HCT116 (cell line): ENCODE measurements around the gene MADD. TPM values are rescaled to one million over a fixed set of nuclear protein-coding genes. Genes with fewer than 3 reads are reported as not detected.

Source experiments
- ATAC-seq: fragments of 200-7000 bp; cut with Tn5 transposase; 2 replicates; pipeline ENCODE4 v1.9.1; 2020; ENCODE audit warnings: mild to moderate bottlenecking, moderate library complexity
- BruUV-seq: library from RNA; stranded (reverse); fragments of 400-500 nt; replicated peaks from 2 replicates; lab custom pipeline; 2021; lab: Mats Ljungman, UMichigan
- CTCF ChIA-PET: fragments of 300-600 bp; sonication (Branson Sonifier 250); formaldehyde crosslinking; loops from one replicate; lab custom pipeline; 2021; ENCODE audit warnings: antibody characterized with exemption; lab: Charles Lee
- POLR2A ChIA-PET: fragments of 300-600, 350-600 bp; sonication (Branson Sonifier 250); formaldehyde crosslinking; loops from one replicate; lab custom pipeline; 2021; ENCODE audit warnings: antibody characterized with exemption; lab: Charles Lee
- RAD21 ChIA-PET, 2 experiments: fragments of 300-600 bp; sonication (Branson Sonifier 250); formaldehyde crosslinking; loops; one replicate each; lab custom pipeline; 2023; ENCODE audit warnings: low total read pairs in 2 of 2; ENCODE audit not compliant: uncharacterized antibody in 2 of 2, unreplicated experiment in 2 of 2, low non-redundant PET in 1 of 2; lab: Charles Lee
- DNase-seq: peaks from one replicate; pipeline ENCODE4 v3.0.0-alpha.2; 2010; ENCODE audit warnings: low read depth, low spot score
- H2AFZ ChIP-seq: fragments of 200-600 bp; shearing (Covaris generic), sonication (generic); 2 replicates; pipeline ENCODE4 v1.6.1; 2017; ENCODE audit warnings: low read depth, mixed run types, mixed read lengths, antibody characterized with exemption, low read length; ENCODE audit not compliant: poor library complexity, severe bottlenecking
- H3K27ac ChIP-seq: 2 replicates; pipeline ENCODE4 v1.5.1; 2012; ENCODE audit warnings: low read depth, low read length
- H3K27me3 ChIP-seq: fragments of 200-600 bp; sonication (generic); 2 replicates; pipeline ENCODE4 v1.6.1; 2016; ENCODE audit warnings: mixed run types, low read length, mixed read lengths; ENCODE audit not compliant: insufficient read depth
- H3K36me3 ChIP-seq, 2 experiments: fragments of 200-500 bp in 1 of 2; fragments of 200-600 bp in 1 of 2; sonication (Bioruptor generic) in 1 of 2; sonication (generic) in 1 of 2; 2 replicates each; pipeline versions ENCODE4 v1.5.1 to v1.6.1; 2014 to 2016; ENCODE audit warnings: low read length in 2 of 2, inconsistent platforms in 1 of 2, mixed read lengths in 1 of 2, mixed run types in 1 of 2; ENCODE audit not compliant: insufficient read depth in 2 of 2, control insufficient read depth in 1 of 2
- H3K4me1 ChIP-seq, 2 experiments: fragments of 200-600 bp in 1 of 2; sonication (generic) in 1 of 2; 2 replicates each; pipeline versions ENCODE4 v1.5.1 to v1.6.1; 2012 to 2017; ENCODE audit warnings: low read length in 2 of 2, inconsistent platforms in 1 of 2, mild to moderate bottlenecking in 1 of 2, mixed read lengths in 1 of 2, mixed run types in 1 of 2, moderate library complexity in 1 of 2; ENCODE audit not compliant: insufficient read depth in 2 of 2, control insufficient read depth in 1 of 2
- H3K4me2 ChIP-seq: fragments of 200-600 bp; sonication (generic); 2 replicates; pipeline ENCODE4 v1.6.1; 2017; ENCODE audit warnings: mixed run types, low read length, mixed read lengths
- H3K4me3 ChIP-seq, 2 experiments: fragments of 200-600 bp in 1 of 2; sonication (generic) in 1 of 2; replicated peaks in 1 of 2; 2 replicates each; pipeline ENCODE4 v1.5.1; 2011 to 2016; ENCODE audit warnings: low read length in 2 of 2, control low read depth in 1 of 2, low read depth in 1 of 2, mild to moderate bottlenecking in 1 of 2, mixed read lengths in 1 of 2, mixed run types in 1 of 2
- H3K79me2 ChIP-seq: fragments of 200-600 bp; sonication (generic); 2 replicates; pipeline ENCODE4 v1.6.1; 2017; ENCODE audit warnings: mild to moderate bottlenecking, mixed run types, low read length, moderate library complexity, mixed read lengths; ENCODE audit not compliant: insufficient read depth
- H3K9ac ChIP-seq: fragments of 200-600 bp; sonication (generic); 2 replicates; pipeline ENCODE4 v1.6.1; 2016; ENCODE audit warnings: low read length, mixed read lengths
- H3K9me2 ChIP-seq: fragments of 200-600 bp; sonication (generic), shearing (Covaris generic); 2 replicates; pipeline ENCODE4 v1.6.1; 2017; ENCODE audit warnings: mixed run types, mild to moderate bottlenecking, moderate library complexity; ENCODE audit not compliant: insufficient read depth
- H3K9me3 ChIP-seq, 2 experiments: fragments of 200-500 bp in 1 of 2; fragments of 200-600 bp in 1 of 2; sonication (Bioruptor generic) in 1 of 2; sonication (generic) in 1 of 2; 2 replicates each; pipeline ENCODE4 v1.6.1; 2014 to 2017; ENCODE audit warnings: low read length in 2 of 2, mixed read lengths in 2 of 2, inconsistent platforms in 1 of 2, low read depth in 1 of 2, mild to moderate bottlenecking in 1 of 2, mixed run types in 1 of 2, moderate library complexity in 1 of 2; ENCODE audit not compliant: control insufficient read depth in 1 of 2, insufficient read depth in 1 of 2
- H4K20me1 ChIP-seq: fragments of 200-600 bp; sonication (generic), shearing (Covaris generic); 2 replicates; pipeline ENCODE4 v1.6.1; 2017; ENCODE audit warnings: mixed run types, mild to moderate bottlenecking, moderate library complexity; ENCODE audit not compliant: insufficient read depth
- CBX3 ChIP-seq: IDR thresholded peaks from 2 replicates; pipeline ENCODE4 v1.6.1; 2012; ENCODE audit warnings: low read depth
- CEBPB ChIP-seq: IDR thresholded peaks from 2 replicates; pipeline ENCODE4 v1.6.1; 2012; ENCODE audit warnings: low read depth
- EGR1 ChIP-seq: IDR thresholded peaks from 2 replicates; pipeline ENCODE4 v1.6.1; 2012; ENCODE audit warnings: low read depth
- ELF1 ChIP-seq: IDR thresholded peaks from 2 replicates; pipeline ENCODE4 v1.6.1; 2012; ENCODE audit warnings: low read depth, borderline replicate concordance
- EZH2 ChIP-seq: fragments of 200-600 bp; sonication (generic); IDR thresholded peaks from 2 replicates; pipeline ENCODE4 v1.6.1; 2017; ENCODE audit warnings: antibody characterized with exemption, mixed run types
- EZH2phosphoT487 ChIP-seq: fragments of 200-600 bp; IDR thresholded peaks from 2 replicates; pipeline ENCODE4 v1.6.1; 2018; ENCODE audit warnings: antibody characterized with exemption, borderline replicate concordance
- FOSL1 ChIP-seq: IDR thresholded peaks from 2 replicates; pipeline ENCODE4 v1.6.1; 2012; ENCODE audit warnings: low read depth
- JUND ChIP-seq: IDR thresholded peaks from 2 replicates; pipeline ENCODE4 v1.6.1; 2012
- POLR2A ChIP-seq: IDR thresholded peaks from 2 replicates; pipeline ENCODE4 v1.7.0; 2011; ENCODE audit warnings: borderline replicate concordance; ENCODE audit not compliant: insufficient read depth, insufficient read length; ENCODE audit errors: extremely low read depth
- RAD21 ChIP-seq: IDR thresholded peaks from 2 replicates; pipeline ENCODE4 v1.6.1; 2012; ENCODE audit warnings: low read depth, mild to moderate bottlenecking
- SIN3A ChIP-seq: IDR thresholded peaks from 2 replicates; pipeline ENCODE4 v1.6.1; 2012; ENCODE audit warnings: low read depth
- SP1 ChIP-seq: IDR thresholded peaks from 2 replicates; pipeline ENCODE4 v1.6.1; 2012; ENCODE audit warnings: low read depth
- SRF ChIP-seq: IDR thresholded peaks from 2 replicates; pipeline ENCODE4 v1.6.1; 2012; ENCODE audit warnings: low read depth
- TCF7L2 ChIP-seq: IDR thresholded peaks from 2 replicates; pipeline ENCODE4 v1.7.0; 2011; ENCODE audit warnings: borderline replicate concordance, inconsistent platforms; ENCODE audit not compliant: insufficient read depth, insufficient read length; ENCODE audit errors: extremely low read depth
- YY1 ChIP-seq: IDR thresholded peaks from 2 replicates; pipeline ENCODE4 v1.6.1; 2011; ENCODE audit warnings: low read length, low read depth, moderate library complexity, mild to moderate bottlenecking; ENCODE audit not compliant: insufficient replicate concordance; ENCODE audit errors: extremely low read depth
- ZFX ChIP-seq: fragments of 450-650 bp; IDR thresholded peaks from 2 replicates; pipeline ENCODE4 v1.6.1; 2017
- ZNF274 ChIP-seq: fragments of 200-500 bp; sonication (Bioruptor generic); IDR thresholded peaks from 2 replicates; pipeline ENCODE4 v1.6.1; 2014; ENCODE audit warnings: mild to moderate bottlenecking, low read depth, low read length, inconsistent platforms
- intact Hi-C: fragments of 100-400 bp; cut with micrococcal nuclease; formaldehyde crosslinking; loops from 2 replicates; pipeline ENCODE4 v1.10.0; 2022
- total RNA-seq: library from RNA; stranded (reverse); gene quantifications from one replicate; pipeline ENCODE4 v1.2.1, GENCODE V29; 2021; ENCODE audit not compliant: unreplicated experiment
- TF ChIP-seq, protein P1 (sequence below): IDR thresholded peaks from 2 replicates; pipeline ENCODE4 v1.6.1; 2012; ENCODE audit warnings: low read depth
- TF ChIP-seq, protein P2 (sequence below): IDR thresholded peaks from 2 replicates; pipeline ENCODE4 v1.6.1; 2011; ENCODE audit warnings: mild to moderate bottlenecking, low read length, moderate library complexity; ENCODE audit not compliant: insufficient replicate concordance; ENCODE audit errors: extremely low read depth
- TF ChIP-seq, protein P3 (sequence below): IDR thresholded peaks from 2 replicates; pipeline ENCODE4 v1.6.1; 2012

Gene MADD
- total RNA-seq, 1 experiment from 2014 or later, result 37.1 TPM

DNA sequence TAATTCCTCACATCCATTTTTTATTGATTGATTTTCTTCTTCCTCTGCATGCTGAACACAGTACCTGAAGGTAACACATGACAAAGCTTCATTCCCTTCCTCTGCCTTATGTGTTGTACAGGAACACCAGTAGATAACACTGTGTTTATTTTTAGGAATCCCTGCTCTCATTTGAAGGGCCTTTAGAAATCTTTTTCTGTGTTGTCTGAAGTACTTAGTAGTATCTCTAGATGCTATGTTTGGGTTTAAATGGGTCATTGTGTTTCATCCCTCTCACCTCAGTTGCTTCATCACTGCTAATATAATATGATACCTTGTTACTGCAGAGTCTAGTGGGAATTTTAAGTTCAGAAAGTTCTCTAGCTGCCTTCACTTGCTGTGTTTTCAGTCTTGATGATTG is 10.2 kb downstream of the MADD start (continued):
- TF ChIP-seq, protein P1, sequence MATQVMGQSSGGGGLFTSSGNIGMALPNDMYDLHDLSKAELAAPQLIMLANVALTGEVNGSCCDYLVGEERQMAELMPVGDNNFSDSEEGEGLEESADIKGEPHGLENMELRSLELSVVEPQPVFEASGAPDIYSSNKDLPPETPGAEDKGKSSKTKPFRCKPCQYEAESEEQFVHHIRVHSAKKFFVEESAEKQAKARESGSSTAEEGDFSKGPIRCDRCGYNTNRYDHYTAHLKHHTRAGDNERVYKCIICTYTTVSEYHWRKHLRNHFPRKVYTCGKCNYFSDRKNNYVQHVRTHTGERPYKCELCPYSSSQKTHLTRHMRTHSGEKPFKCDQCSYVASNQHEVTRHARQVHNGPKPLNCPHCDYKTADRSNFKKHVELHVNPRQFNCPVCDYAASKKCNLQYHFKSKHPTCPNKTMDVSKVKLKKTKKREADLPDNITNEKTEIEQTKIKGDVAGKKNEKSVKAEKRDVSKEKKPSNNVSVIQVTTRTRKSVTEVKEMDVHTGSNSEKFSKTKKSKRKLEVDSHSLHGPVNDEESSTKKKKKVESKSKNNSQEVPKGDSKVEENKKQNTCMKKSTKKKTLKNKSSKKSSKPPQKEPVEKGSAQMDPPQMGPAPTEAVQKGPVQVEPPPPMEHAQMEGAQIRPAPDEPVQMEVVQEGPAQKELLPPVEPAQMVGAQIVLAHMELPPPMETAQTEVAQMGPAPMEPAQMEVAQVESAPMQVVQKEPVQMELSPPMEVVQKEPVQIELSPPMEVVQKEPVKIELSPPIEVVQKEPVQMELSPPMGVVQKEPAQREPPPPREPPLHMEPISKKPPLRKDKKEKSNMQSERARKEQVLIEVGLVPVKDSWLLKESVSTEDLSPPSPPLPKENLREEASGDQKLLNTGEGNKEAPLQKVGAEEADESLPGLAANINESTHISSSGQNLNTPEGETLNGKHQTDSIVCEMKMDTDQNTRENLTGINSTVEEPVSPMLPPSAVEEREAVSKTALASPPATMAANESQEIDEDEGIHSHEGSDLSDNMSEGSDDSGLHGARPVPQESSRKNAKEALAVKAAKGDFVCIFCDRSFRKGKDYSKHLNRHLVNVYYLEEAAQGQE, result no peak
- TF ChIP-seq CBX3 (no peak), ZNF274 (no peak), POLR2A (no peak), SIN3A (no peak), ELF1 (no peak)

DNA sequence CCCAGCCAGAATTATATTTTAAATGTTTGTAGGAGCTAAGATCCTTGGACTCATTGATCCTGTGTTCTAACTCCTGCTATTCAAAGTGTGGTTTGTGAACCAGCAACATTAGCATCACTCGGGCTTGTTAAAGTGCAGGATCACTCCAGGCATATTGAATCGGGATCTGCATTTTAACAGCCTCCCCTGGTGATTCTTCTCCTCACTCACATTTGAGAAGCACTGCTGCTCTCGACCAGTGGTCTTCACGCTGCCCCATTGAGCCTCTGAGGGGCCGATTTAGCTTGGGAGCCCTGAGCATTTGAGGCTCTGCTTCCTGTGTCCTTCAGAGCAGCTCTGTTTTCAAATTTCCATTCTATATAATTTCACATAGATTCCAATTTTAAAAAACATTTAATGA is 10.9 kb downstream of the MADD start:
- intact Hi-C loops, result no loop called here
- Histone ChIP-seq H3K4me3 (no peak overlapping the region), H3K4me1 (no peaks in the 10 kb centered on the region), H3K79me2 (no peaks in the 10 kb centered on the region), H3K36me3 (peaks cover 60 to 74% of the 10 kb centered on the region in 2 experiments), H3K27ac (no peak overlapping the region), H3K4me2 (no peak overlapping the region), H2AFZ (no peak overlapping the region), H4K20me1 (no peaks in the 10 kb centered on the region), H3K9me3 (no peaks in the 10 kb centered on the region), H3K9me2 (no peaks in the 10 kb centered on the region), H3K27me3 (no peaks in the 10 kb centered on the region), H3K9ac (no peak overlapping the region)
- ChIA-PET CTCF (no interaction called here), POLR2A (interaction anchor here (0.8 kb wide), 1 partner anchor 9 kb away, joined by 3 read pairs; no protein-coding TSS in a partner anchor), RAD21 (no interaction called here)
- no peak for DNase-seq
- no TSS peak for BruUV-seq
- ATAC-seq, result no peak
- no peak for TF ChIP-seq CBX3
- no peak for TF ChIP-seq YY1
- TF ChIP-seq SIN3A, result no peak
- no peak for TF ChIP-seq EZH2
- TF ChIP-seq ZFX, result no peak
- no peak for TF ChIP-seq ZNF274
- no peak for TF ChIP-seq RAD21
- TF ChIP-seq EZH2phosphoT487, result no peak
- no peak for TF ChIP-seq ELF1
- TF ChIP-seq, protein P2, sequence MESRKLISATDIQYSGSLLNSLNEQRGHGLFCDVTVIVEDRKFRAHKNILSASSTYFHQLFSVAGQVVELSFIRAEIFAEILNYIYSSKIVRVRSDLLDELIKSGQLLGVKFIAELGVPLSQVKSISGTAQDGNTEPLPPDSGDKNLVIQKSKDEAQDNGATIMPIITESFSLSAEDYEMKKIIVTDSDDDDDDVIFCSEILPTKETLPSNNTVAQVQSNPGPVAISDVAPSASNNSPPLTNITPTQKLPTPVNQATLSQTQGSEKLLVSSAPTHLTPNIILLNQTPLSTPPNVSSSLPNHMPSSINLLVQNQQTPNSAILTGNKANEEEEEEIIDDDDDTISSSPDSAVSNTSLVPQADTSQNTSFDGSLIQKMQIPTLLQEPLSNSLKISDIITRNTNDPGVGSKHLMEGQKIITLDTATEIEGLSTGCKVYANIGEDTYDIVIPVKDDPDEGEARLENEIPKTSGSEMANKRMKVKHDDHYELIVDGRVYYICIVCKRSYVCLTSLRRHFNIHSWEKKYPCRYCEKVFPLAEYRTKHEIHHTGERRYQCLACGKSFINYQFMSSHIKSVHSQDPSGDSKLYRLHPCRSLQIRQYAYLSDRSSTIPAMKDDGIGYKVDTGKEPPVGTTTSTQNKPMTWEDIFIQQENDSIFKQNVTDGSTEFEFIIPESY, result no peak
- no peak for TF ChIP-seq FOSL1
- TF ChIP-seq JUND, result no peak
- no peak for TF ChIP-seq CEBPB
- no peak for TF ChIP-seq SRF
- TF ChIP-seq EGR1, result no peak
- no peak for TF ChIP-seq TCF7L2
- TF ChIP-seq, protein P3, sequence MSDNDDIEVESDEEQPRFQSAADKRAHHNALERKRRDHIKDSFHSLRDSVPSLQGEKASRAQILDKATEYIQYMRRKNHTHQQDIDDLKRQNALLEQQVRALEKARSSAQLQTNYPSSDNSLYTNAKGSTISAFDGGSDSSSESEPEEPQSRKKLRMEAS, result no peak
- TF ChIP-seq SP1, result no peak
